ENCODE results near the gene TMEM222.

Gene TMEM222

GRCh38 chr1:27306892-27307761 is 14.8 kb upstream of the TMEM222 start:
- DNase-seq, result peak; percentile 50

- no peak for DNase-seq
Measured at GRCh38 chr1:27307874-27308598, 13.9 kb upstream of the TMEM222 start.

GRCh38 chr1:27314169-27314568 is 7.8 kb upstream of the TMEM222 start:
- no peak for DNase-seq

GRCh38 chr1:27314737-27315136 is 7.2 kb upstream of the TMEM222 start:
- DNase-seq, result no peak

- DNase-seq, result no peak
Measured at GRCh38 chr1:27316860-27317259, 5.1 kb upstream of the TMEM222 start.

GRCh38 chr1:27318136-27318535 is 3.8 kb upstream of the TMEM222 start:
- no peak for DNase-seq

GRCh38 chr1:27318596-27318995 is 3.4 kb upstream of the TMEM222 start:
- DNase-seq, result no peak

GRCh38 chr1:27322569-27323240 is 742 bp downstream of the TMEM222 start:
- no peak for DNase-seq

GRCh38 chr1:27325286-27325685 is 3.3 kb downstream of the TMEM222 start:
- no peak for DNase-seq

GRCh38 chr1:27327964-27328363 is 6.0 kb downstream of the TMEM222 start:
- DNase-seq, result no peak

- DNase-seq, result no peak
Measured at GRCh38 chr1:27330786-27331185, 8.8 kb downstream of the TMEM222 start.

GRCh38 chr1:27331426-27331825 is 9.5 kb downstream of the TMEM222 start:
- DNase-seq, result no peak

- DNase-seq, result no peak
Measured at GRCh38 chr1:27331922-27332321, 10.0 kb downstream of the TMEM222 start.

- peak; percentile 69 for DNase-seq
Measured at GRCh38 chr1:27332536-27333281, 10.7 kb downstream of the TMEM222 start.

- DNase-seq, result no peak
Measured at GRCh38 chr1:27333717-27334279, 11.8 kb downstream of the TMEM222 start.

GRCh38 chr1:27335506-27336422 is 13.8 kb downstream of the TMEM222 start:
- DNase-seq, result no peak

- no peak for DNase-seq
Measured at GRCh38 chr1:27336756-27337155, 14.8 kb downstream of the TMEM222 start.

- DNase-seq, result no peak
Measured at GRCh38 chr1:27338751-27339150, 16.8 kb downstream of the TMEM222 start.

- no peak for DNase-seq
Measured at GRCh38 chr1:27339213-27339612, 17.2 kb downstream of the TMEM222 start.

- peak; percentile 74 for DNase-seq
Measured at GRCh38 chr1:27341525-27342252, 19.7 kb downstream of the TMEM222 start, which contains the start of gene SYTL1. Gene SYTL1 (plus strand): TSS chr1:27342022. CDS start chr1:27345335, 3,313 bp downstream.

GRCh38 chr1:27342391-27342777 is 20.4 kb downstream of the TMEM222 start:
- DNase-seq, result no peak
